Mucosa of descending colon (tissue), 3 donors: Measurements from ENCODE around the gene ANOS1. TPM values are rescaled to one million over a fixed set of nuclear protein-coding genes. Genes with fewer than 3 reads are reported as not detected.
"Not testable (repeated sequence)": the region's sequence is repeated elsewhere in the genome, so short reads cannot be mapped to it uniquely, and the experiment has no call there.

Experiments used
- ATAC-seq: fragments of 200-7000 bp; cut with Tn5 transposase; one replicate; pipeline ENCODE4 v1.9.1; 2020; ENCODE audit warnings: mild to moderate bottlenecking, moderate library complexity
- DNase-seq, 3 donors: peaks; one replicate each; pipeline ENCODE4 v3.0.0-alpha.2; 2020
- H3K36me3 ChIP-seq: fragments of 200-600 bp; one replicate; pipeline ENCODE4 v1.8.0; 2021; ENCODE audit warnings: low read depth, mild to moderate bottlenecking
- H3K4me1 ChIP-seq: fragments of 200-600 bp; one replicate; pipeline ENCODE4 v1.8.0; 2021; ENCODE audit warnings: low read depth, mild to moderate bottlenecking
- H3K4me3 ChIP-seq: fragments of 200-600 bp; one replicate; pipeline ENCODE4 v1.8.0; 2021; ENCODE audit warnings: mild to moderate bottlenecking
- H3K9me3 ChIP-seq: fragments of 200-600 bp; one replicate; pipeline ENCODE4 v1.8.0; 2021; ENCODE audit warnings: mild to moderate bottlenecking
- intact Hi-C, 2 donors: fragments of 100-400 bp; cut with DNase I in 1 of 2; cut with micrococcal nuclease in 1 of 2; formaldehyde crosslinking; loops; one replicate each; pipeline versions ENCODE4 v1.11.0 to v1.11.1; 2022; cut with DNase I, micrococcal nuclease
- long read RNA-seq, 2 donors: library from polyadenylated mRNA; unstranded; transcript quantifications; one replicate each; pipeline ENCODE4 v2.0.0, GENCODE V29; 2019 to 2021
- total RNA-seq, 3 donors: library from RNA; stranded (reverse); fragmentation: NEBNext Ultra II Directional in 2 of 3; extraction: Animal tissue kit (Norgen Biotek cat#: 25700) in 2 of 3; gene quantifications; one replicate each; pipeline versions ENCODE4 v1.2.1 to v1.2.4, GENCODE V29; 2021 to 2023
- TF ChIP-seq, protein P1 (sequence below): fragments of 200-600 bp; IDR thresholded peaks from one replicate; pipeline ENCODE4 v1.8.0; 2022; ENCODE audit warnings: antibody characterized with exemption, mild to moderate bottlenecking
- donor health status: DM: no; HTN: no; CAD: no; lungs with moderate emphysema.
- donor health status: DM: no; HTN: no; CAD: no.
- donor health status: DM: no; HTN: yes; CAD: no.

ANOS1 gene, protein sequence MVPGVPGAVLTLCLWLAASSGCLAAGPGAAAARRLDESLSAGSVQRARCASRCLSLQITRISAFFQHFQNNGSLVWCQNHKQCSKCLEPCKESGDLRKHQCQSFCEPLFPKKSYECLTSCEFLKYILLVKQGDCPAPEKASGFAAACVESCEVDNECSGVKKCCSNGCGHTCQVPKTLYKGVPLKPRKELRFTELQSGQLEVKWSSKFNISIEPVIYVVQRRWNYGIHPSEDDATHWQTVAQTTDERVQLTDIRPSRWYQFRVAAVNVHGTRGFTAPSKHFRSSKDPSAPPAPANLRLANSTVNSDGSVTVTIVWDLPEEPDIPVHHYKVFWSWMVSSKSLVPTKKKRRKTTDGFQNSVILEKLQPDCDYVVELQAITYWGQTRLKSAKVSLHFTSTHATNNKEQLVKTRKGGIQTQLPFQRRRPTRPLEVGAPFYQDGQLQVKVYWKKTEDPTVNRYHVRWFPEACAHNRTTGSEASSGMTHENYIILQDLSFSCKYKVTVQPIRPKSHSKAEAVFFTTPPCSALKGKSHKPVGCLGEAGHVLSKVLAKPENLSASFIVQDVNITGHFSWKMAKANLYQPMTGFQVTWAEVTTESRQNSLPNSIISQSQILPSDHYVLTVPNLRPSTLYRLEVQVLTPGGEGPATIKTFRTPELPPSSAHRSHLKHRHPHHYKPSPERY
- total RNA-seq, result under 1 TPM; 0.14 to 0.48 (median 0.41) TPM
- long read RNA-seq, donor 1, result 0 reads
- long read RNA-seq, donor 2, result 0 reads

DNA sequence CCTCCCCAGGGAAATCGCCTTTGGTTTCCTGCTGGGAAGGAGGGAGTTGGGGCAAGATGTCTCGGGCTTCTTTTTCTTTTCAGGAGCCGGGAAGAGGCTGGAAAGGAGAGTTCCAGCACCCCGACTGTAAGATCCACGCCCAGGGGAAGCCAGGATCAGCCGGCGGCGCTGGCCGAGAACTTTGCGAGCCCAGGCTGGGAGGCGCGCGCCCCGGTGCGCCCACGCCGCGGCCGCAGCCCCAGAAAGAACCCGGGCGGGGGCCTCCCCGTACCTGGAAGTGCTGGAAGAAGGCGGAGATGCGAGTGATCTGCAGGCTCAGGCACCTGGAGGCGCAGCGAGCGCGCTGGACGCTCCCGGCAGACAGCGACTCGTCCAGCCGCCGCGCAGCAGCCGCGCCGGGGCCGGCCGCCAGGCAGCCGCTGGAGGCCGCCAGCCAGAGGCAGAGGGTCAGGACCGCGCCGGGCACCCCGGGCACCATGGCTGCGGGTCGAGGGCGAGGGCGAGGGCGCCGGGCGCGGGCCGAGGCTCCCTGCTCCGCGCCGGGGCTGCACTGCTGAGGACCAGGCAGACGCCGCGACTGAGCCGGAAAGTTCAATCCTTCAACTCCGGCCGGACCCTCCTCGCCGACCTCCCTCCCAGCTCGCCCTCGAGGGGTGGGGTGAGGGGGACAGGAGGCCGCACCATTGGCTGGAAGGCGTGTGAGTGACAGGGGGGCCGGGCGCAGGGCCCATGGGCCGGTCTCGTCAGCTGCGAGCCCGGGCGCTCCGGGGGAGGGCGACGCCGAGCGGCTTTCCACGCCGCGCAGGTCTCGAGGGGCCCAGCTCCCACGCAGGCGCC is at the start of gene ANOS1:
TSS of gene ANOS1 (minus strand) at position 579 of the 837 bp plus-strand sequence. CDS start at position 478, 101 bp downstream.
- H3K9me3 ChIP-seq, result no peaks in the 10 kb centered on the region
- DNase-seq (peak in 2 of 3 donors; percentile 8 to 25), ATAC-seq (peak; percentile 57)
- TF ChIP-seq, protein P1, sequence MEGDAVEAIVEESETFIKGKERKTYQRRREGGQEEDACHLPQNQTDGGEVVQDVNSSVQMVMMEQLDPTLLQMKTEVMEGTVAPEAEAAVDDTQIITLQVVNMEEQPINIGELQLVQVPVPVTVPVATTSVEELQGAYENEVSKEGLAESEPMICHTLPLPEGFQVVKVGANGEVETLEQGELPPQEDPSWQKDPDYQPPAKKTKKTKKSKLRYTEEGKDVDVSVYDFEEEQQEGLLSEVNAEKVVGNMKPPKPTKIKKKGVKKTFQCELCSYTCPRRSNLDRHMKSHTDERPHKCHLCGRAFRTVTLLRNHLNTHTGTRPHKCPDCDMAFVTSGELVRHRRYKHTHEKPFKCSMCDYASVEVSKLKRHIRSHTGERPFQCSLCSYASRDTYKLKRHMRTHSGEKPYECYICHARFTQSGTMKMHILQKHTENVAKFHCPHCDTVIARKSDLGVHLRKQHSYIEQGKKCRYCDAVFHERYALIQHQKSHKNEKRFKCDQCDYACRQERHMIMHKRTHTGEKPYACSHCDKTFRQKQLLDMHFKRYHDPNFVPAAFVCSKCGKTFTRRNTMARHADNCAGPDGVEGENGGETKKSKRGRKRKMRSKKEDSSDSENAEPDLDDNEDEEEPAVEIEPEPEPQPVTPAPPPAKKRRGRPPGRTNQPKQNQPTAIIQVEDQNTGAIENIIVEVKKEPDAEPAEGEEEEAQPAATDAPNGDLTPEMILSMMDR, result no peak
- no peaks in the 10 kb centered on the region for H3K36me3 ChIP-seq
- H3K4me3 ChIP-seq, result no peak within 1 kb of the TSS
- H3K4me1 ChIP-seq, result no peaks in the 10 kb centered on the region
- intact Hi-C loops, result loop anchor here (10.0 kb wide), 1 partner anchor 737 kb away; no protein-coding TSS in a partner anchor

DNA sequence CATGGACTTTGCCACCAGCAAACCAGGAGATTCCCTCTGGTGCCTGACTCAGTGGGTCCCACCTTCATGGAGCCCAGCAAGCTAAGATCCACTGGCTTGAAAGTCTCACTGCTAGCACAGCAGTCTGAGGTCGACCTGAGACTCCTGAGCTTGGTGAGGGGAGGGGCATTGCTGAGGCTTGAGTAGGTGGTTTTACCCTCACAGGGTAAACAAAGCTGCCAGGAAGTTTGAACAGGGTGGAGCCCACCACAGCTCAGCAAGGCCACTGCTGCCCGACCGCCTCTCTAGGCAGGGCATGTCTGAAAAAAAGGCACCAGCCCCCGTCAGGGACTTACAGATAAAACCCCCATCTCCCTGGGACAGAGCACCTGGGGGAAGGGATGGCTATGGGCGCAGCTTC is 41.2 kb upstream of the ANOS1 start:
- intact Hi-C loops, result no loop called here
- no peaks in the 10 kb centered on the region for H3K36me3 ChIP-seq

DNA sequence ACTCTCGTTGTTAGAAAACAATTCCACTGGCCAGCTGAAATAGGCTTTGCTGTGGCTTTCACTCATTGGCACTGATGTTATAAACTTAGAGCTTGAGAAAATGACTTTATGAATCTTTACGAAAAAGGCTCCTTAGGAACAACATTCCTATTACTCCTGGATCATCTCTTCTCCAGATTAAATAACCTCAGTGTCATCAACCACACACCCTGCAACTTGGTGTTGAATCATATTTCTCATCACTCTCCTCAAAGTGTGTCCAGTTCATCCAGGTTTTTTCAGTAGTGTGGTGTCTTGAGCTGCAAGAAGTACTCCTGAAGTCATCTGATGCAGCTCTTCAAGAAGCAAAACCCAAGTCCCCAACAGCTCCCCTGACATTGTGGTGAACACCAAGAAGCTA is 28.1 kb upstream of the ANOS1 start:
- Histone ChIP-seq H3K4me1 (no peaks in the 10 kb centered on the region), H3K36me3 (no peaks in the 10 kb centered on the region), H3K9me3 (no peaks in the 10 kb centered on the region), H3K4me3 (no peak overlapping the region)
- TF ChIP-seq, protein P1, result no peak
- intact Hi-C loops, result no loop called here
- ATAC-seq (no peak), DNase-seq (no peak)

More for the DNA sequence above, 41.2 kb upstream of the ANOS1 start:
- Histone ChIP-seq H3K4me1 (no peaks in the 10 kb centered on the region), H3K9me3 (no peaks in the 10 kb centered on the region), H3K4me3 (no peak overlapping the region)
- TF ChIP-seq, protein P1, result no peak
- ATAC-seq (no peak), DNase-seq (no peak)

DNA sequence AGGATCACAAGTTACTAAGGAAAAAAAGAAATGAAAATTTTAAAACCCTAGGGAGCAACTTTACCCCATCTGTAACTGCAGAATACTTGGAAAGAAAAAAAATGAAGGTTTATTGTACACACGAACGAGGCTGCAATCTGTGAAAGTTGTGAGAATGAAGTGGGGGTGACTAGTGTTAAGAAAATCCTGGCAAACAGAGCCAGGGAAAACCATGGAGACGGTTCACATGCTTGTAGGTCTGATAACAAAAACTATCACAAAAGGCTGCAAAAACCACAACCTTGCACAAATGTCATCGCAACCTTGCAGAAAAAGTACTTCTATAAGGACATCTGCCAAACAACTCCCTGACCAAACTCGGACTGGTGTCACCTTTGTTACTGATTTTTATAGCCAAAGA is 26.8 kb upstream of the ANOS1 start:
- H3K9me3 ChIP-seq, ATAC-seq, DNase-seq, H3K4me1 ChIP-seq, intact Hi-C loops, H3K4me3 ChIP-seq, H3K36me3 ChIP-seq: not testable (repeated sequence)

DNA sequence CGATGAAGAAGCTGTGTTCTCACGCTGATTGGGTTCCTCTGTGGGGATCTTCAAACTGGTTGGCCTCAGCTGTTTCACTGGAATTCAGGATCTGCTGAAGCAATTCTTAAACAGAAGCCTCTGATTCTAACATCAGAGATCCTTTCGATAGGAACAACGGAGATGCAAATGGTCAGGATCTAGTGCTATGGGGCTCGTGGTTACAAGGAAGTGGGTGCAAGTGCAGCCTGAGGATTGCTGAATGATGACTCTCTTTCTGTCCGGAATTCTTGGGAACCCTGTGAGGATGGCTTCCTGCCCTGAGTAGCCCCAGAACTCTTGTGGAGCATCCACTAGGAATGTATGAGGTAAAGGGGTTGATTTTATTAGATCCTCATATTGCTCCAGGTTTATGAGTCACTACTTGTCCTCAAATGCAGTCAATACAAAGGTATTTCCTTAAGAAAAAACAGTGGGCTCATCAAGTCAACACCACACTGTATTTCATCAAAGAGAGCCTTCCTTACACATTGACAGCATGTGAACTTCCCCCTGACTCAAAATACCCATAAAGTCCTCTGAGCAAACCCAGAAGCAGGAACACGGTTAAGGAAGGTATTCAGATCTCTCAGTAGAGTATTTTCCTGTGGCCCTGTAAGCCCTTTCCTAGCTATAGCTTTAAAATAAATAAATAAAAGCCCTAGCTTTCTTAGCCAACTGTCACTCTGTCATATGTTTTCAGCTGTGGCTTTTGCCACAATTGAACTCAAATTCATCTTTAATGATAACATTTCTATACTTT is 25.9 kb upstream of the ANOS1 start:
- intact Hi-C loops, H3K36me3 ChIP-seq, DNase-seq, H3K9me3 ChIP-seq, H3K4me3 ChIP-seq, H3K4me1 ChIP-seq, ATAC-seq: not testable (repeated sequence)

DNA sequence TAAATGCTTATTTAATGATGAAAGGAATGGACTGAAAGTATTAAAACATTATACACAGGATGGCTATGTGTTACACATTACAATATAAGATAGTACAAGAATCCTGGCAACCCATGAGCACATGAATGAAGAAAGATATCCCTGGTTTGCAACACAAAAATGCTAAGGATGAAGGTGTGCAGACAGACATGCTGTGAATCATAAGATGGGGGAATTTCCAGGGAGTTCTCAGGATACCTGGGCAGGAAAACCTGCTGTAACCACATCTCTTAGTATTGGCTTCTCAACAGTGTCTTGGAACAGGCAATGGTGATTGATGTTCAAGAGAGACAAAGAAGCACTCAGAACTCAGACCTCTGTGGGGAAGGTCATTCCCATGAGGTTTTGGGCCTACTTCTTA is 23.9 kb upstream of the ANOS1 start:
- H3K4me3 ChIP-seq, result no peak overlapping the region
- no peak for ATAC-seq
- intact Hi-C loops, result no loop called here
- H3K9me3 ChIP-seq, result no peaks in the 10 kb centered on the region
- no peaks in the 10 kb centered on the region for H3K36me3 ChIP-seq
- no peak for DNase-seq
- no peaks in the 10 kb centered on the region for H3K4me1 ChIP-seq
- TF ChIP-seq, protein P1, result no peak
